Lung microvascular endothelial cell (primary cell): ENCODE data around the gene MRPL17. TPM values are rescaled to one million over a fixed set of nuclear protein-coding genes. Genes with fewer than 3 reads are reported as not detected.
"Not testable (repeated sequence)": the region's sequence is repeated elsewhere in the genome, so short reads cannot be mapped to it uniquely, and the experiment has no call there.

ENCODE experiments used
- DNase-seq, 2 donors: peaks; one replicate each; pipeline versions ENCODE4 v3.0.0 to v3.0.0-alpha.2; 2010; ENCODE audit warnings: low read depth in 2 of 2
- total RNA-seq: library from RNA; depleted of rRNA; stranded (reverse); fragments of >200 nt; gene quantifications from 2 replicates; pipeline ENCODE4 v1.2.1, GENCODE V29; 2014

MRPL17 gene
- total RNA-seq = 44.7 and 47.4 TPM in 2 replicates

DNA sequence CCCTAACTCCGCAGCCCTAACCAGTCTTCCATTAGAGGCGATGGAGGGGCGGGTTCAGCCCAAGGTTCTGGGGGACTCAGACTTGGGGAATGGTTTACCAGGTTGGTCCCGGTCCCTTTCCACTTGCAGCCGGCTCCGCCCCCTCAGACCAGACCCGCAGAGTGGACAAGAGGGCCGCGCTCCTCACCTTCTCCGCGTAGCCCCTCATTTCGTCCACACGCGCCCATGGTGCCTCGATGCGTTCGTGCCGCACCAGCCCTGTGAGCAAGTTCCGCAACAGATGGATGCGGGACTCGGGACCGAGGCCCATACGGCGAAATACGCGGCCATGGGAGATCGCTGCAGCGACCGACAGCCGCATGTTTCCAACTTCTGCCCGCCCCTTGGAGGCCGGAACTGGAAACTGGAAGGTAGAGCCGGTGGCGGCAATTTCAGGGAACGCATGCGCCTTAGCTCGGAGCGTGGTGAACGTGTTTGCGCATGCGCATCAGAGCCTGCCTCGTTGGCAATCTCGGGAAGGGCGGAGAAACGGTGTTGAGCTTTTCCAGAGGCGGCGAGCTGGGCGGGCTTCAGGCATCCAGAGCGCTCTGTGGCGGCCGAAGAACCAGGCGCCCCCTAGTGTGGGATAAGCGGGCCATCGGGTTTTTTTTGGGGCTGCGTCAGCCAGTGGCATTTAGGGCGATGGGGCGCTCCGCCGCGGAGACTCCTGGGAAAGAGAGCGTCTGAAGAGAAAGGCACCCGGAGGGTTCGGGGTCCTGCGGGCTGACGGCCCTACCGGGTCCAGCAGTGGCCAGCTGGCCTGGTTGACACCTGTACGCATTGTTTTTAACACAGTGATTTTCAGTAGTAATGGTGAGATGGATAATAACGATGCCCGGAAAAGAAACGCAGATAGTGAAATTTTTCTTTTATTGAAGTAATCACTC lies at the start of gene MRPL17:
TSS of gene MRPL17 (minus strand) at position 405 of the 926 bp plus-strand sequence. CDS start at position 361, 44 bp downstream.
- DNase-seq = peak; percentile 99 to 100

DNA sequence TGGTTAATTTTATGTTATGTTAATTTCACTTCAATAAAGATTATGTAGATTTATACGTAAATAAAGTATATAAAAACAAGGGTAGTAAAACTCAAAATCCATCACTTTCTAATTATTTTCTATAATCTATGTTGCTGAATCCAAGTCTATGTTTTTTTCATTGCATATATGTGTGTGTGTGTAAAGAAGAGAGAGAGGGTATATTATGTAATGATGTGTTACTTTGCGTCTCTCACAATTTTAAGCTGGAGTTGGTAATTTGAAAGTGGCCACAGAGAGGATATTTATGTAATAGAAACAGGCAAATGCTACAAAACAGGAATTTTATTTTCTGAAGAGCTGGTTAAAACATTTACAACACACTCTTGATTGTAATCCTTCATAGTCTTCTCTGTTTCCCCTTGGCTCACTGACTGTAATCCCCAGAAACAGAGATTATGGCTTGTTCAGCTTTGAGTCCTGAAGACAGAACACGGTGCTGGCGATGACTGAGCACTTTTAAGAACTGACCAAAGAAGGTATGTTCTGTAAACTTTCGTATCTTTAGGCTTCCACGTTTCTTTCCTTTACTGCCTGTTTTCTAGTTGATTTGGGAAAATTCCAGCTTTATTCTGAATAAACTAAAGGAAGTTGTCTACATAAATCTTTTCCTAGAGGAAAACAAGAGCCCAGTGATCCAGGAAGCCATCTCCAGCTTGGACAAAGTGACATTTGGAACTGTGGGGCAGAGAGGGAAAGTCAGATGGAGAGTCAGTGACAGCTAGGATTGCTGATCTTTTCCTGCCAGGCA lies 45.0 kb upstream of the MRPL17 start:
- DNase-seq = peak; percentile 50 to 66

DNA sequence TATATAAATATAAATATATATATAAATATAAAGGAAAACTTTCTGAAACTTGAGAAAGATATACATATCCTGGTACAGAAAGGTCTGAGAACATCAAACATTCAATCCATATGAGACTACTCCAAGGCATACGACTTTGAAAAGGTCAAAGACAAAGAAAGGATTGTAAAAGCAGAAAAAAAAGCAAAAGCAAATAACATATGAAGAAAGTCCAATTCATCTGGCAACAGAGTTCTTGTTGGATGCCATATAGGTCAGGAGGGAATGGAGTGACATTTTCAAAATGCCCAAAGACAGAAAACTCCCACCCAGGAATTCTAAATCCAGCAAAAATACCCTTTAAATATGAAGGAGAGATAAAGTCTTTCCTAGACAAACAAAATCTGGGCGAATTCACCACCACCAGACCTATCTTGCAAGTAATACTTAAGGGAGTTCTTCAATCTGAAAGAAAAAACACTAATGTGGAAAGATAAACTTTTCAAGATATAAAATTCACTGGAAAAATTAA lies 42.3 kb upstream of the MRPL17 start:
- no peak for DNase-seq

DNA sequence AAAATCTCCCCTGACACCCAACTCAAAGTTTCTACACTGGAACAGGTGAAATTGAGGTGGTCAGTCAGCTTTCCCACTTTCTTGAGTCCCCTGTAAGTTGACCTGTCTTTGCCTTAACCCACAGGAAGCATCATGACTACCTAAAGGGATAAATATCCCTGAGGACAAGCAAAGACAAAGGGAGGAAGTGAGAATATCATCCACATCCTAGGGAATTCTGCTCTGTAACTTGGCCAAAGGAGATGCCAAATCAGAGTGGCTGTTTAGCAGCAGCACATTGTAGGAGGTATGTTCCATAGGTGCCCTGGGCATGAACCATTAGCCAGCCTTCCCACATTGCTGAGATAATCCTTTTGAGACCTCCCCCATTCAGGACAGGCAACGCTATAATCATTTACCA lies 40.9 kb upstream of the MRPL17 start:
- DNase-seq = peak; percentile 12 to 77

DNA sequence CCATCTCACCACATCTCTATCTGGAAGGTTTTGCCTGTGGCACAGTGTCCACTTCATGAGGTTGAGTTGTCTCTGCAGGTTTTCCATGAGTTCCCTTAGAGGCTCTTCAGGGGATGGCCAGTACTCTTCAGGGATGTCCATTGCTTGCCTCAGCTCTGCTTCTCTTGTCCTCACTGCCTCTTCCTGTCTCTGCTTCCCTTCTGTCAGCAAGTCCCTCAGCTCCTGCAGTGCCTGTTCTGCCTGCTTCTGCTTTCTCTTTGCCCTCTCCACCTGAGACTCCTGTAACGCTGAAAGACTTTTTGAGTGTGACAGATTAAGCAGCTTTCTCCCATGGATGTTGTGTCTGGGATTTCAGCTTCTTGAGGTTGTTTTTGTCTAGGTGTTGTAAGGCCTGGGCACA lies 38.2 kb upstream of the MRPL17 start:
- no peak for DNase-seq

DNA sequence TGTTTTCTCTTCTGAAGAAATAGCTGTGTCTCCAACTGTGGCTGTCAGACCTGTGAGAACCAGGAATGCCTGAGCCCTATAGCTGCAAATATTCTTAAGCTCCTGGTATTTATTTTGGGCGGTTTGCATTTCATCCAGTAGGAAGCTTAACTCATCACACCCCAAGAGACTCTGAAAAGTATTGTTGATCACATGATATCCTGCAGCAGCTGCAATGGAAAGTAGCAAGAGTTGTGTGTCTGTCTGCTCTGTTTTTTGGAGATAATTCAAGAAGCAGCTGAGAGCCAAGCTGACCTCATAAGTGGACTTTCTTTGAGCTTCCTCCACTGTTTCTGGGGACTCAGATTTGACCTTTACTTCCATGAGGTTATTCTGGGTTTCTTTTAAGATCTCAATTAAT lies 36.4 kb upstream of the MRPL17 start:
- peak; percentile 32 to 46 for DNase-seq

DNA sequence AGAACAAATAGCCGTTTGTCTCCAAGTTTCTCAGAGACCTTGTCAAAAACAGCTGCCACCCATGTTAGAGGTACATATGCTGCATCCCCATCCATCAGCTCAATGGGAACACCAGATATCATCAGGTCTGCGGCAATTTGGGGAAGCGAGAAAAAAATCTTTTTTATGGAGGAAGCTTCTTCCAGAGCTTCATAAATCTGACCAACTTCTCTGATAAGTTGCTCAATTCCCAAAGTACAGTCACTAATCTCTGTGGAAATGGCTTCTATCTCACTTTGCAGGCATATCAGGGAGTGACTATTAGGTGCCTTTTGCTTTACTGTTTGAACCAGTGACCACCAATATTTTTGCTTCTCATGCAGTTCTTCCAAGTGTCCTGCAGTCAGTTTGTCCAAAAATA lies 34.3 kb upstream of the MRPL17 start:
- DNase-seq = no peak

DNA sequence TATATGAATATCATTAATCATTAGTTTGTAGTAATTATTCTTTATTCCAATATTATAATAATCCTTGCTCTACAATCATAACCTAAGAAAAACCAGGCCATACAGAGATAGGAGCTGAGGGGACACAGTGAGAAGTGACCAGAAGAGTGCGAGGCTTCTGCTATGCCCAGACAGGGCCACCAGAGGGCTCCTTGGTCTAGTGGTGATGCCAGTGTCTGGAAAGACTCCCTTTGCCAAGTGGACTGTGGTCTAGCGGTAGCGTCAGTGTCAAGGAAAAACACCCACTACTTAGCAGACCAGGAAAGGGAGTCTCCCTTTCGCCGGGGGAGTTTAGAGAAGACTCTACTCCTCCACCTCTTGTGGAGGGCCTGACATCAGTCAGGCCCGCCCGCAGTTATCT lies 28.4 kb upstream of the MRPL17 start:
- DNase-seq = peak in 1 of 2 donors; percentile 34

DNA sequence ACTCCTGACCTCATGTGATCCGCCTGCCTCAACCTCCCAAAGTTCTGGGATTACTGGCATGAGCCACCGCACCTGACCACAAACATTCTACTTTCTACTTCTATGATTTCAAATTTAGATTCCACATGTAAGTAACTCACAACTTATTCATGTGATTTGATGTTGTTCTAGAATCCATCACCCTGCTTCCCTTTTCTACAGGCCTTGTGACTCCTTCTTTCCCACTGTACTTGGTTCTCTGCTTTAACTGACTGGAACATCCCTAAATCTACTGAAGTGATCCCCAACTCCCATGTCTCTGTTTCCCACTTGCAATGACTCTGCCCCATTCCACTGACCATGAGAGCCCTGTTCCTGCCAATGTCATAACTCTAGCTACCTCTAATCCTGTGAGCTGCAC lies 25.7 kb upstream of the MRPL17 start:
- DNase-seq = no peak

DNA sequence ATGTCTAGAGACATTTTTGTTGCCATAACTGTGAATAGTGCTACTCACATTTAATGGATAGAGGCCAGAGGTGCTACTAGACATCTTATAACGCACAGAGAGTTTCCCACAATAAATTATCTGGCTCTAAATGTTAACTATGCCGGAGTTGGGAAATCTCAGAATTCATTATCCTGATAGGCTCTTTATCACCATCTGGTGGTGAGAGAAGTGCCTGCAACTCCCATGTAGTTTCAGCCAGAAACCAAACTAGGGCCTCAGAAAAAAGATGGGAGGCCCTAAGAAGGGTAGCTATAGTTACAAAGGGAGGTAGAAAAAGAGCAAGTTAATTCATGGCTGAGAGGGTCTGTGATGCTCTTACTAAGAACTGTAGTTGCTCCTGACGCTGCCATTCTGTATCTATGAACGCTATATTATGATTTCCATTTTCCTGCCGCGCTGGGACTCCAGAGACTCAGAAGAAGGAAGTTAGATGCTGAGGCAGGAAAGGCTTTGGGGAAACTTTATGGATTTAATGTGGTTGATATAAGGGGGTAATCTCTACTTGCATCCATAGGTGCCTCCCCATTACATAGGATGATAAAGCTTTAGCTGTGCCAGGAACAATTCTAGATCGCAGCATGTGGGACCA lies 22.9 kb upstream of the MRPL17 start:
- DNase-seq = peak; percentile 59 to 71

DNA sequence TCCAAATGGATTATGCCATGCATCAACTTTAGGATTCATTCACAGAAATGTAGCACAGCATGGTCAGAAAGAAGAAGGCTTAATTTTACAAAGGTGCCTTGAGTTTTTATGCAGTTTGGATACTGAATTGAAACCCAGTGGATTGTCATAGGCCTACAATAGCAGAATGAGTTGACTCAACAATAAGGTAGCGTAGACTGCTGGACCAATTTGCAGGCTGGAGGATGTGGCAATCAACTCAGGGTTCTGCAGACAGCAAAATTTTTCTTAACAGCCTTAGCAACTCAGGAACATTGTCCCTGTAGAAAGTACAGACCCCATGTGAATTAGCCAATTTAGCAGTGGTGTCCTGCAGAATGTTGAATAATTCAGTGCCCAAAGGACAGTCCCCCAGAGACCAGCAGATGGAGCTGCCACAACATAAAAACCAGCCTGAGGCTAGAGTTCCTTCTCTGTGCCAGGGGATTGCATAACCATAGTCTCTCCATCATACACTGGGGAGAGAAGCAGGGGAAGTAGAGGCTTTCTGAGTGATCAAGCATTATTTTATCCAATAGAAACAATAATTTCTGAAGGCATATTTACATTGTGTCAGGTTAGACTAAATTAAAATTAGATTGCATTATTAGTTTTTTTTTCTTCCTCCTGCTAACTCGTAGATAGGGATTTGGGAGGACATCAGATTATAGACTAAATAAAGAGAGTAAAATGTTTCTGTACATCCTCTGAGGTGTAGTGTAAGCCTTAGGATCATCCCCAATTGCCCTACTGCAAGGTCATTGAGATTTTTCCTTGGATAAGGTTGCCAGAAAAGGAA lies 20.3 kb upstream of the MRPL17 start:
- peak; percentile 69 to 84 for DNase-seq

DNA sequence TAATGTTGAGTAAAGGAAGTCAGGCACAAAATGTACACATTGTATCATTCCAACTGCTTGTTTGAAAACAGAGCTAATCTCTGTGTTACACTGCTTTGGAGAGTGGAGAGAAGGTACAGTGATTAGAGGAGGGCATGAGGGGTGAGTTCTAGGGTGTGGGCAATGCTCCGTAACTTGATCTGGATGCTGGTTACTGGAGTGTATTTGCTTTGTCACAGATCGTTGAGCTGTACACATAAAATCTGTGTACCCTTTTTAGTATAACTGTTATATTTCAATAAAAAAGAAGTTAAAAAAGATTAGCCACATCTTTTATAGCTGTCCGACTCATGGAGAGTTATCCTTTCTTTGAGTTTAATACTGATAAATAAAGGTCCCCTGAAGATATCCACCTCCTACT lies 18.8 kb upstream of the MRPL17 start:
- DNase-seq = not testable (repeated sequence)

DNA sequence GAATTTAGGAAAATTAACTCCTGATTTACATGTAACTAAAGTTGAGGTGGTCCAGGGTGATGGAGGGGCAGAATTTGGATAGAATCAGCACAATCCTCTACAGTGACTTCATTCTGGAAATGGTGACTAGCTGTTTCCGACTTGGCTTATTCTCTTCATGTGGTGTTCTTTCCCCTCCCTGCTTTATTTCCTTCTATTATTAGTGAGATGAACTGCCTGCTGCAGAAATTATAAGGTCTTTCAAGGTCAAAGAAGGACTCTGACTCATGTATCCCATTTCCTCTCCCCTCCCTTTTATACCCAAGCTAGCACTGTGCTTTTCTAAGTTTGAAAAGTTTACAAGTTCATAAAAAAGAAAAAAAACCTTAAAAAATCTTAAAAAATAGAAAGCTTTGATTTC lies 12.2 kb upstream of the MRPL17 start:
- peak; percentile 92 to 96 for DNase-seq

DNA sequence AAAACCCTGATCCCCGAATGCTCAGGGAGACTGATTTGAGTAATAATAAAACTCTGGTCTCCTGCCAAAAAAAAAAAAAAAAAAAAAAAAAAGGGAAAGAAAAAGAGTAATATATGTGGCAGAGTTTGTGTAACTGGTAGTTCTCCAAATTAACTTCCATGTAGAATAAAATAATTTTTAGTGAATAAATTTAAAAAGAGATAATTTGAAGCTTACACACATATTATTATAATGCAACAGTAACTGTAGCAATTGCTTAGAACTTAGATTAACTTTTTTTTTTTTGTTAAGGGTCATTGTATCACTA lies 11.0 kb upstream of the MRPL17 start:
- DNase-seq = peak in 1 of 2 donors; percentile 28

DNA sequence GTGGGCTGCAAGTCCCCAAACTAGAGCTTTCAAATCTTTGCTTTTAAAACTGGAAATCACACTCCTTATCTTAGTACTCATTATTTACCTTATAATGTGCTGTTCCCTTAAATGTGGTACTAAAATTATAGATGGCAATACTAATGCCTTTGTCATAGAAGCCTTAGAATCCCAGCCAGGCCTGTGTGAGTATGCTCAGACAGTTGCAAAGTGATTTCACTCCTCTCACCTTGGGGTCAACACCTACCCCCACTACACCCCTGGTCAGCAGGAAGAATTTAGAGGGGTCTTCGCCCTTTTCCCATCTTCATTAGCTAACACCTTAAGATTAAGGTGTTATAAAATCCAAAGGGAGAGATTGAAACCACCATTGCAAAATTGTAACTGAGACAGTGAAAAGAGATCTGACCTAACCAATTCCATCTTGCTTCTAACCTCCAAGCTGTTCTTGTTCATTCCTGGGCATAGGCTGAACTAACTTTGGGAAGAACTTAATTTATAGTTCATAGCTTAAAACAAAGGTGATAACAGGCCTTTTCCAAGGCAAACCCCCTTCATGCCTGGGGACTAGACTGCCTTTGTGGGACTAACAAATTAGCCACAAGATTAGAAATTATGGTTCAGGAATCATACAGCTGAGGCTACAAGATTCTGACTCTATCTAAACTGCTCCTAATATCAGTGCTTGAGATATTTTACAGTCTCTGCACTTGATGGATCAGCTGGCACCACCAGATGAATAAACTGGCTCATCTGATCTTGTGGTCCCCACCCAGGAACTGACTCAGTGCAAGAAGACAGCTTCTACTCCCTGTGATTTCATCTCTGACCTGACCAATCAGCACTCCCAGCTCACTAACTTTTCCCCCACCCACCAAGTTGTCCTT lies 10.4 kb upstream of the MRPL17 start:
- DNase-seq = peak in 1 of 2 donors; percentile 80

DNA sequence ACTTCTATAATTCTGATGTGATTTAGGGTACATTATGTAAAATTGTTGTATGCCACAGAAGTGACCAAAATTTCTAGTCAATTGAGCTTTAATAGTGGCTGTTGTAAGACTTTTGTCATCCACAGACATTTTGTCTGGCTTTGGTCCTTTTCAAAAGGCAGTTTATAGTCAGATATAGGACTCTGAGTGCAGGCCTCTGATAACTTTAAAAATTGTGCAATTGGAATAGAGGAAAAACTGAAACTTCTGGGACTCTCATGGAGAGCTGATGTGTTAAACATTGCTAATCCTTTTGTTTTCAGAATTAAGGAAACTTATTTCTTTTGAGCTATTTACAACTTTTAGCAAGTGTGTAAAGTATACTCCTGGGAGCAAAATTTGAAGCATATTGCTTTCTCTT lies 9.0 kb upstream of the MRPL17 start:
- DNase-seq = no peak

DNA sequence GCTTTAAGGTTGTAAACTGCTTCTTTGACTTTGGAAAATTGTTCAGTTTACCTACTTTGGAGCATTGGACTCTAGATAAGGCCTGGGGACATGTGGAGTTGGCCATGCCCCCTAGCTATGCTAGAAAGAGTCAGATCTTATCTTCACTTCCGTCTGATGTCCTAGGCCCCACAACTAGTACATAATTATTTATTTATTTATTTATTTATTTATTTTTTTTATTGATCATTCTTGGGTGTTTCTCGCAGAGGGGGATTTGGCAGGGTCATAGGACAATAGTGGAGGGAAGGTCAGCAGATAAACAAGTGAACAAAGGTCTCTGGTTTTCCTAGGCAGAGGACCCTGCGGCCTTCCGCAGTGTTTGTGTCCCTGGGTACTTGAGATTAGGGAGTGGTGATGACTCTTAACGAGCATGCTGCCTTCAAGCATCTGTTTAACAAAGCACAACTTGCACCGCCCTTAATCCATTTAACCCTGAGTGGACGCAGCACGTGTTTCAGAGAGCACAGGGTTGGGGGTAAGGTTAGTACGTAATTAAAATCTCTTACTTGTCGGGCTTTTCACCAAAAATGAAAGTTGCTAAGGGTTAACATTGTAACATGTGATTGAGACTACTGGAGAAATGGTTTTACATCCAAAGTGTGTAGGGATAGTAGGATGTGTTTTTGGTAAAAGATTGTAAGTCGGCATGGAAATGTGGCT lies 7.4 kb upstream of the MRPL17 start:
- not testable (repeated sequence) for DNase-seq

DNA sequence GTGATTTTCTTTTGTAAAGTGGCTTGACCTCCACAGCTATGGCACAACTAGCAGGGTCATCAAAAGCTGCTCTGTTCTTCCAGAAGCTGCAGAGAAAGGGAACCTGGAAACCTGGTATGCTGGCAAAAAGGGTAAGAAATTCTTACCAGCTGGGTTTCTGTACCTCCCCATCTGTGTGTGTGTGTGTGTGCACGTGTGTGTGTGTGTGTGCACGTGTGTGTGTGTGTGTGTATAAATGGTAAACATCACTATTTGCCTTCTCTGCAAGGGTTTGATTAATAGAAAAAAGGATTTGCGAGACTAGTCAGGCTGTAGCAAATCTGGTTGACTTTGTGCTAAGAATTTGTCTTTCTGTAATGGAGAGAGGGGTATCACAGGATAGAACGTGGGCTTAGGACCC lies 4.7 kb upstream of the MRPL17 start:
- DNase-seq = no peak

DNA sequence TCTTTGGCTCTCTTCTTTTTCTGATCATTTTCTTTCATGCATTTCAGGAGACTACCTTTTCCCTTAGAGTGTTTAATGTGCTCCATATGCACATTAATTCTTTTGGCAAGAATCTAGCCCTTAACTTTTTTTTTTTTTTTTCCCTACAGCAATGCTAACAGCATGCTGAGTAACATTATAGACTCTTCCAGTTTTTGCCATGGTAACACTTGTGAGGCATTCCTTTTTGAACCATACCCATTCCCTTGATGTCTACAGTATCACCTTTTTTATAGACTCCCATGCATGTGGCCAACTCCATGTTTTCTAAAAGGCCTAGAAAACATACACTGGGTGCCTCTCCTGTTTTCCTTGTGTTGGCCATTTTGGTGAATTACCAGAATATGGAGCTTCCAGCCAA lies 2.9 kb upstream of the MRPL17 start:
- no peak for DNase-seq
